Brain microvascular endothelial cell (primary cell): Measurements from ENCODE around the gene FABP2.
"Not testable (repeated sequence)": the region's sequence is repeated elsewhere in the genome, so short reads cannot be mapped to it uniquely, and the experiment has no call there.

Source experiments
- DNase-seq: peaks from one replicate; pipeline ENCODE4 v3.0.0-alpha.2; 2020
- H3K27ac ChIP-seq: fragments of 250-450 bp; sonication (Bioruptor Pico); 2 replicates; pipeline ENCODE4 v1.5.1; 2020; ENCODE audit warnings: mild to moderate bottlenecking, moderate library complexity
- H3K27me3 ChIP-seq: fragments of 250-450 bp; sonication (Bioruptor Pico); replicated peaks from 2 replicates; pipeline ENCODE4 v1.5.1; 2020; ENCODE audit warnings: mild to moderate bottlenecking
- H3K36me3 ChIP-seq: fragments of 250-450 bp; sonication (Bioruptor Pico); replicated peaks from 2 replicates; pipeline ENCODE4 v1.5.1; 2020; ENCODE audit warnings: mild to moderate bottlenecking
- H3K4me3 ChIP-seq: 2 replicates; pipeline ENCODE4 v1.5.1; 2011; ENCODE audit warnings: low read depth, mild to moderate bottlenecking, control low read depth, low read length, moderate library complexity
- in situ Hi-C: cut with HindIII; loops from 2 replicates; pipeline ENCODE4 v1.10.0; 2017; ENCODE audit warnings: low sequenced_read_pairs, low pct_ligation_motif_present
- TF ChIP-seq, protein P1 (sequence below): IDR thresholded peaks from 2 replicates; pipeline ENCODE4 v1.5.1; 2011; ENCODE audit warnings: low read depth, mild to moderate bottlenecking, moderate library complexity, low read length, control low read depth, inconsistent platforms; ENCODE audit errors: missing control alignments

The FABP2 gene

GRCh38 chr4:119337010-119337409 is 15.1 kb upstream of the FABP2 start:
- H3K4me3 ChIP-seq: no peak overlapping the region
- H3K27ac ChIP-seq: no peak overlapping the region
- in situ Hi-C loops: no loop called here
- no peaks in the 10 kb centered on the region for H3K27me3 ChIP-seq
- no peak for DNase-seq
- TF ChIP-seq, protein P1, sequence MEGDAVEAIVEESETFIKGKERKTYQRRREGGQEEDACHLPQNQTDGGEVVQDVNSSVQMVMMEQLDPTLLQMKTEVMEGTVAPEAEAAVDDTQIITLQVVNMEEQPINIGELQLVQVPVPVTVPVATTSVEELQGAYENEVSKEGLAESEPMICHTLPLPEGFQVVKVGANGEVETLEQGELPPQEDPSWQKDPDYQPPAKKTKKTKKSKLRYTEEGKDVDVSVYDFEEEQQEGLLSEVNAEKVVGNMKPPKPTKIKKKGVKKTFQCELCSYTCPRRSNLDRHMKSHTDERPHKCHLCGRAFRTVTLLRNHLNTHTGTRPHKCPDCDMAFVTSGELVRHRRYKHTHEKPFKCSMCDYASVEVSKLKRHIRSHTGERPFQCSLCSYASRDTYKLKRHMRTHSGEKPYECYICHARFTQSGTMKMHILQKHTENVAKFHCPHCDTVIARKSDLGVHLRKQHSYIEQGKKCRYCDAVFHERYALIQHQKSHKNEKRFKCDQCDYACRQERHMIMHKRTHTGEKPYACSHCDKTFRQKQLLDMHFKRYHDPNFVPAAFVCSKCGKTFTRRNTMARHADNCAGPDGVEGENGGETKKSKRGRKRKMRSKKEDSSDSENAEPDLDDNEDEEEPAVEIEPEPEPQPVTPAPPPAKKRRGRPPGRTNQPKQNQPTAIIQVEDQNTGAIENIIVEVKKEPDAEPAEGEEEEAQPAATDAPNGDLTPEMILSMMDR: no peak
- no peaks in the 10 kb centered on the region for H3K36me3 ChIP-seq

GRCh38 chr4:119336332-119336979 is 14.5 kb upstream of the FABP2 start:
- H3K27ac ChIP-seq, H3K36me3 ChIP-seq, H3K27me3 ChIP-seq, H3K4me3 ChIP-seq, in situ Hi-C loops, DNase-seq: not testable (repeated sequence)

DNA sequence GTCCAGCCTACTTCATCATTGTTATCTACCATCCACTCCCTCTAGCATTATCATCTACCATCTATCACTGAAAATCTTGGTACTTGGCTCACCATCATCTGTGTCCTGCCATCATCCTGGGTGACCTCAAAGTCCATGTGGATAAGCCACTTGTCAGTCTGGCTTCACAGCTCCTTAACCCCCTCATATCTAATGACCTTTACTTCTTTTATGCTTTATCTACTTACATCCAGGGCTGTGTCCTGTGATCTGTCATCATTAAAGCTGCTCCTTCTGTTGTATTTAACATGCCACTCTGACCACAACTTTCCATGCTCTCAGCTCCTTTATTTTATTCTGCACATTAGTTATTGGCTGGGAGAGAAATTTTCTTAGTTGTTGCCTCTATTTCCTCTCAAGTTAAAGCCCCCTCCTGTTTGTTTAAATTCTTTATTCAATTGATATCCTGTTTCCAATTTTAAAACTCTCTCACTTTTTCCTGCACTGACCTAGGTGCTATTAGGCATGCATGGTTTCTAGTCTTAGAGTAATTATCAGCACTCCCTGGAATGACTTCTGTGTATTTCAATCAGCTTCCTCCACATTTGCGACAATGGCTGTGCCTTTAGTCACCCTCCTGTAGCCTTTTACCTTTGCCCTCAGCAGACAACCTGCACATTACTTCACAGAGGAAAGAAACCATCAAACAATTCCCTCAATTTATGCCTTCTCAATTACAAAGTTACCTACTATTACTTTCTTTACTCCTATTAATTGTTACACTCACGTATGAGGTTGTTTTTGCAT is 8.1 kb upstream of the FABP2 start:
- in situ Hi-C loops: no loop called here

DNA sequence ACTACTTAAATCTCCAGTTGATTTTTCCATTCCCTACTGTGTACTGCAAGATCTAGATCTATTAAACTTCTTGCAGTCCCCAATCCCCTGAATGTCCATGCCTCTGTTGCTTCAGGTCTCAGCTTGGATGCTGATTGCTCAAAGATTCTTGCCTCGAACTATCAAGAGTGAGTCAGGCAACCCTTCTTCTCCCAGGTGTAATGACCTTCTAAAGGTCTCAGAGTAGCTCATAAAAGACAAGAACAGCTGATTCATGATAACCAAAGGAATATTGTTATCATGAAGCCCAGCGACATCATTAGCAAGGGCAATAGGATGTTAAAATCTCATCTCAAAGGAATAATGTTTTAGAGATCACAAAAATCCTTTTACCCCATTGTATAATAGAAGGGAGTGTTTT is 6.8 kb upstream of the FABP2 start:
- no peak for DNase-seq
- in situ Hi-C loops: no loop called here
- H3K27ac ChIP-seq: no peak overlapping the region
- TF ChIP-seq, protein P1: no peak
- H3K36me3 ChIP-seq: no peaks in the 10 kb centered on the region
- no peak overlapping the region for H3K4me3 ChIP-seq
- no peaks in the 10 kb centered on the region for H3K27me3 ChIP-seq

More for the DNA sequence above, 8.1 kb upstream of the FABP2 start:
- peak; percentile 6 for DNase-seq
- TF ChIP-seq, protein P1: no peak
- no peaks in the 10 kb centered on the region for H3K36me3 ChIP-seq
- no peak overlapping the region for H3K4me3 ChIP-seq
- H3K27me3 ChIP-seq: no peaks in the 10 kb centered on the region
- no peak overlapping the region for H3K27ac ChIP-seq

- TF ChIP-seq, protein P1: no peak
- DNase-seq: no peak
- Histone ChIP-seq H3K4me3 (no peak overlapping the region), H3K36me3 (no peaks in the 10 kb centered on the region), H3K27me3 (no peaks in the 10 kb centered on the region), H3K27ac (no peak overlapping the region)
- in situ Hi-C loops: no loop called here
Observed at GRCh38 chr4:119317990-119318389, 3.9 kb downstream of the FABP2 start.

DNA sequence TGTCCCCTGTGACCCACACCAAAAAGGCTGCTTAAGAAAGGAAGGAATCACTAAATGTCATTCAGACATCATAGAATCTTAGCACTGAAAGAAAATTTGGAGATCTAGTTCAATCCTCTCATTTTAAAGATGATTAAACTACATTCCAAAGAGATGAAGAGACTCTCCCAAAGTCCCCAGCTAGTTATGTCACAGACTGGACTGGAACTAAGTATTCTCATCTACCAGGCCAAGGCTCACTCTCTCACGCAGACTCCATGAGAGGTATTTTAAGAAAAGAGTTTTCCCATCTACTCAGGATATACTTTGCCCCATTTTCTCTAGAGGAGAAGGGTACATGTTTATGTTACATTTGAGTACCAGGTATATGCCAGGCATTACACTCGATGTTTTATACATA is 6.9 kb downstream of the FABP2 start:
- H3K4me3 ChIP-seq: no peak overlapping the region
- no peak for DNase-seq
- no peak overlapping the region for H3K27ac ChIP-seq
- TF ChIP-seq, protein P1: no peak
- H3K27me3 ChIP-seq: no peaks in the 10 kb centered on the region
- in situ Hi-C loops: no loop called here
- no peaks in the 10 kb centered on the region for H3K36me3 ChIP-seq
